OCI-LY1 (cell line): ENCODE measurements around the gene CEP83.
"Not testable (repeated sequence)": the region's sequence is repeated elsewhere in the genome, so short reads cannot be mapped to it uniquely, and the experiment has no call there.

Experiments used
- H2AFZ ChIP-seq: fragments of 200-600 bp; sonication (generic), shearing (Covaris generic); 2 replicates; pipeline ENCODE4 v1.6.0; 2014; ENCODE audit warnings: antibody characterized with exemption, mild to moderate bottlenecking, low read length
- H3F3A ChIP-seq: fragments of 200-600 bp; sonication (generic), shearing (Covaris generic); 2 replicates; pipeline ENCODE4 v1.6.0; 2014; ENCODE audit warnings: mild to moderate bottlenecking, antibody characterized with exemption, low read length, moderate library complexity; ENCODE audit not compliant: insufficient read depth
- H3K27ac ChIP-seq: fragments of 200-600 bp; sonication (generic); 2 replicates; pipeline ENCODE4 v1.5.1; 2014; ENCODE audit warnings: low read length, mixed run types, mild to moderate bottlenecking, low read depth; ENCODE audit not compliant: poor library complexity, severe bottlenecking
- H3K27me3 ChIP-seq: fragments of 200-600 bp; sonication (generic); 2 replicates; pipeline ENCODE4 v1.6.0; 2014; ENCODE audit warnings: antibody characterized with exemption, mild to moderate bottlenecking, low read length, moderate library complexity; ENCODE audit not compliant: insufficient read depth
- H3K36me3 ChIP-seq: fragments of 200-600 bp; sonication (generic); 2 replicates; pipeline ENCODE4 v1.6.1; 2014; ENCODE audit warnings: mild to moderate bottlenecking, antibody characterized with exemption, low read length, moderate library complexity, mixed read lengths; ENCODE audit not compliant: insufficient read depth
- H3K4me1 ChIP-seq: fragments of 200-600 bp; sonication (generic); 2 replicates; pipeline ENCODE4 v1.5.1; 2014; ENCODE audit warnings: mild to moderate bottlenecking, low read length, moderate library complexity; ENCODE audit not compliant: insufficient read depth, severe bottlenecking
- H3K4me2 ChIP-seq: fragments of 200-600 bp; sonication (generic), shearing (Covaris generic); 2 replicates; pipeline ENCODE4 v1.6.1; 2014; ENCODE audit warnings: low read length
- H3K4me3 ChIP-seq: fragments of 200-600 bp; sonication (generic); 2 replicates; pipeline ENCODE4 v1.5.1; 2014; ENCODE audit warnings: low read length, low read depth, mild to moderate bottlenecking, mixed read lengths; ENCODE audit not compliant: poor library complexity, severe bottlenecking
- H3K79me2 ChIP-seq: fragments of 200-600 bp; shearing (Covaris generic); 2 replicates; pipeline ENCODE4 v1.6.1; 2016; ENCODE audit warnings: mixed run types, low read length, mixed read lengths; ENCODE audit not compliant: insufficient read depth
- H3K9ac ChIP-seq: fragments of 200-600 bp; sonication (generic), shearing (Covaris generic); 2 replicates; pipeline ENCODE4 v1.6.1; 2014; ENCODE audit warnings: mild to moderate bottlenecking, low read length, mixed read lengths
- H3K9me2 ChIP-seq: fragments of 200-600 bp; sonication (generic), shearing (Covaris generic); 2 replicates; pipeline ENCODE4 v1.6.1; 2014; ENCODE audit warnings: low read depth, mild to moderate bottlenecking, low read length, mixed read lengths
- H3K9me3 ChIP-seq: fragments of 200-600 bp; shearing (Covaris generic); 2 replicates; pipeline ENCODE4 v1.6.1; 2014; ENCODE audit warnings: low read length, mixed read lengths
- H4K20me1 ChIP-seq: fragments of 200-600 bp; sonication (generic), shearing (Covaris generic); 2 replicates; pipeline ENCODE4 v1.6.0; 2016; ENCODE audit warnings: mild to moderate bottlenecking, low read length; ENCODE audit not compliant: insufficient read depth
- EZH2 ChIP-seq: fragments of 200-600 bp; sonication (generic), shearing (Covaris generic); IDR thresholded peaks from 2 replicates; pipeline ENCODE4 v1.8.0; 2017; ENCODE audit warnings: borderline replicate concordance, mixed run types, mild to moderate bottlenecking, antibody characterized with exemption, low read length, moderate library complexity, mixed read lengths
- TF ChIP-seq, protein P1 (sequence below): fragments of 200-600 bp; sonication (generic), shearing (Covaris generic); IDR thresholded peaks from 2 replicates; pipeline ENCODE4 v1.5.1; 2017; ENCODE audit warnings: mild to moderate bottlenecking, antibody characterized with exemption, low read length, moderate library complexity, mixed read lengths

CEP83 gene

DNA sequence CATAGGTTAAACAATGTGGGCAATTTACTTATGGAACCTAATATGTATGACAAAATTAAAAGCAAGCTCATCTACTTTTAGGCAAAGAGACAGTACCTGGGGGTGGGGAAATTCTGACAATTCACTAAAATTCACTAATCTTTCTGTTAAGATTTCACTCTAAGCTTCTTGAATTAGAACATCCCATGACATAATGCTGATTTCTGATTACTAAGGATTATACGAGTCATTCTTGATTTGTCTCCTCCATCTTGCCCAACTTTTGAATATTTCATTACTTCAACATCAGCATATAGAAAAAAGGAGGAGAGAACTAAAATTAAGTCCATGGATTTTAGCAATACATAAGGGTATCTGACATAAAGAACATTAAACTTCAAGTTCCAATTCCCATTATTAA is 2.4 kb downstream of the CEP83 start:
- Histone ChIP-seq H3K4me1 (peaks cover 26% of the 10 kb centered on the region), H2AFZ (no peak overlapping the region), H3K27ac (no peak overlapping the region), H3K4me2 (no peak overlapping the region), H4K20me1 (no peaks in the 10 kb centered on the region), H3K4me3 (no peak overlapping the region), H3F3A (no peaks in the 10 kb centered on the region), H3K36me3 (peaks cover 32% of the 10 kb centered on the region), H3K79me2 (peaks cover 6% of the 10 kb centered on the region; the same call in 1 of the 2 replicates), H3K9me3 (no peaks in the 10 kb centered on the region), H3K27me3 (no peaks in the 10 kb centered on the region), H3K9me2 (no peaks in the 10 kb centered on the region), H3K9ac (no peak overlapping the region)
- TF ChIP-seq, protein P1, sequence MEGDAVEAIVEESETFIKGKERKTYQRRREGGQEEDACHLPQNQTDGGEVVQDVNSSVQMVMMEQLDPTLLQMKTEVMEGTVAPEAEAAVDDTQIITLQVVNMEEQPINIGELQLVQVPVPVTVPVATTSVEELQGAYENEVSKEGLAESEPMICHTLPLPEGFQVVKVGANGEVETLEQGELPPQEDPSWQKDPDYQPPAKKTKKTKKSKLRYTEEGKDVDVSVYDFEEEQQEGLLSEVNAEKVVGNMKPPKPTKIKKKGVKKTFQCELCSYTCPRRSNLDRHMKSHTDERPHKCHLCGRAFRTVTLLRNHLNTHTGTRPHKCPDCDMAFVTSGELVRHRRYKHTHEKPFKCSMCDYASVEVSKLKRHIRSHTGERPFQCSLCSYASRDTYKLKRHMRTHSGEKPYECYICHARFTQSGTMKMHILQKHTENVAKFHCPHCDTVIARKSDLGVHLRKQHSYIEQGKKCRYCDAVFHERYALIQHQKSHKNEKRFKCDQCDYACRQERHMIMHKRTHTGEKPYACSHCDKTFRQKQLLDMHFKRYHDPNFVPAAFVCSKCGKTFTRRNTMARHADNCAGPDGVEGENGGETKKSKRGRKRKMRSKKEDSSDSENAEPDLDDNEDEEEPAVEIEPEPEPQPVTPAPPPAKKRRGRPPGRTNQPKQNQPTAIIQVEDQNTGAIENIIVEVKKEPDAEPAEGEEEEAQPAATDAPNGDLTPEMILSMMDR = no peak
- no peak for TF ChIP-seq EZH2

DNA sequence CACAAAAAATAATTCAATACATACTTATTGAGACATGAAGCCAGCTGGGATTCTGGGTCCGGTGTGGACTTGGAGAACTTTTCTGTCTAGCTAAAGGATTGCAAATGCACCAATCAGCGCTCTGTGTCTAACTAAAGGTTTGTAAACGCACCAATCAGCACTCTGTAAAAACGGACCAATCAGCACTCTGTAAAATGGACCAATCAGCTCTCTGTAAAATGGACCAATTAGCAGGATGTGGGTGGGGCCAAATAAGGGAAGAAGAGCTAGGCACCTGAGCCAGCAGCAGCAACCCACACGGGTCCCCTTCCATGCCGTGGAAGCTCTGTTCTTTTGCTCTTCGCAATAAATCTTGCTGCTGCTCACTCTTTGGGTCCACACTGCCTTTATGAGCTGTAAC is 5.3 kb downstream of the CEP83 start:
- Histone ChIP-seq H3K4me1 (peaks cover 18% of the 10 kb centered on the region), H3K36me3 (peaks cover 43% of the 10 kb centered on the region)
- not testable (repeated sequence) for H3K9me2 ChIP-seq, H3K9me3 ChIP-seq, H3K79me2 ChIP-seq, H3K27ac ChIP-seq, H3K4me3 ChIP-seq, H4K20me1 ChIP-seq, H3K9ac ChIP-seq, H3K4me2 ChIP-seq, H3F3A ChIP-seq, H2AFZ ChIP-seq, H3K27me3 ChIP-seq

DNA sequence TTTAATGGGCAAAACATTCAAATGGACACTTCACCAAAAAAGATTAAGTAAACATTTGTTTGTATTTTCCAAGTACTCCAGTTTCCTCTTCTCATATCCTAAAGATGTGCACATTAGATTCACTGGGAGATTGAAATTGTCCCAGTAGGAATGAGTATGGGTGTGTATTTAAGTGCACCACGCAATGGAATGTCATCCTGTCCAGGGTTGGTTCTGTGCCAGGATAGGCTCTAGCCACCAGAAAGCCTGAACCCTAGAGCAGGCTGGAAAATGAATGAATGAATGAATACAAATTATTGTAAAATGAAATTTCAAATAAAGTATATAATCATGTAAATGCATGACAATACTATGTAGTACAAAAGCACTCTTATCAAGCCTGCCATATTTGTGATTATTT is 14.0 kb downstream of the CEP83 start:
- H3K27ac ChIP-seq = no peak overlapping the region
- H3K79me2 ChIP-seq = peaks cover 29% of the 10 kb centered on the region

DNA sequence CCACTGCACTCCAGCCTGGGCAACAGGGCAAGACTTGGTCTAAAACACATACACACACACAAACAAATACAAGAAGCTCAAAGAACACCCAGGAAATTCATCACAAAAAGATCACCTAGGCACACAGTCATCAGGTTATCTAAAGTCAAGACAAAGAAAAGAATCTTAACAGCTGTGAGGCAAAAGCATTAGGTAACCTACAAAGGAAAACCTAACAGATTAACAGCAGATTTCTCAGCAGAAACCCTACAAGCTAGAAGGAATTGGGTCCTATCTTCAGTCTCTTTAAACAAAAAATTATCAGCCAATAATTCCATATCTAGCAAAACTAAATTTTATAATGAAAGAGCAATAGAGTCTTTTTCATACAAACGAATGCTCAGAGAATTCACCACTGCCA is 22.4 kb downstream of the CEP83 start:
- Histone ChIP-seq H3K4me1 (peaks cover 21% of the 10 kb centered on the region), H3K27me3 (no peaks in the 10 kb centered on the region), H3K4me3 (no peak overlapping the region), H3K4me2 (no peak overlapping the region), H3K9me2 (no peaks in the 10 kb centered on the region), H4K20me1 (no peaks in the 10 kb centered on the region), H3K36me3 (no peaks in the 10 kb centered on the region), H3K27ac (no peak overlapping the region), H3F3A (no peaks in the 10 kb centered on the region), H2AFZ (no peak overlapping the region), H3K9ac (no peak overlapping the region), H3K79me2 (peaks cover 6% of the 10 kb centered on the region; the same call in 1 of the 2 replicates), H3K9me3 (no peaks in the 10 kb centered on the region)
- TF ChIP-seq, protein P1 = no peak
- no peak for TF ChIP-seq EZH2

More for the DNA sequence above, 14.0 kb downstream of the CEP83 start:
- Histone ChIP-seq H3K9me2 (no peaks in the 10 kb centered on the region), H3K4me2 (no peak overlapping the region), H3K36me3 (no peaks in the 10 kb centered on the region; the same call in 1 of the 2 replicates), H4K20me1 (no peaks in the 10 kb centered on the region), H3K9ac (no peak overlapping the region), H3K4me1 (no peaks in the 10 kb centered on the region), H2AFZ (no peak overlapping the region), H3K4me3 (no peak overlapping the region), H3F3A (no peaks in the 10 kb centered on the region), H3K27me3 (no peaks in the 10 kb centered on the region), H3K9me3 (0 out of 2 replicates have a peak, but pooled peaks cover 2% of the 10 kb centered on the region)
- TF ChIP-seq, protein P1 = no peak
- TF ChIP-seq EZH2 = no peak
